Activated CD4-positive, alpha-beta T cell treated with anti-CD3 and anti-CD28 coated beads, Interleukin-2, Interleukin-6, amounts not matched to agents 100 ng/mL and 50 ng/mL, durations not matched to agents 16 hours and 8 hours (primary cell): ENCODE measurements around the gene TMTC2.

Experiments used
- DNase-seq: peaks from one replicate; pipeline ENCODE4 v3.0.0-alpha.2; 2020

TMTC2 gene

GRCh38 chr12:83149987-83150386 lies 463.3 kb downstream of the TMTC2 start:
- no peak for DNase-seq

GRCh38 chr12:83150465-83151189 lies 463.9 kb downstream of the TMTC2 start:
- no peak for DNase-seq

GRCh38 chr12:83153177-83153576 lies 466.5 kb downstream of the TMTC2 start:
- peak; percentile 6 for DNase-seq

- DNase-seq: no peak
These were observed 470.1 kb downstream of the TMTC2 start for GRCh38 chr12:83156815-83157214.

- DNase-seq: no peak
These were observed 470.9 kb downstream of the TMTC2 start for GRCh38 chr12:83157604-83158003.

- no peak for DNase-seq
These were observed 472.0 kb downstream of the TMTC2 start for GRCh38 chr12:83158613-83159207.

- DNase-seq: no peak
These were observed 474.8 kb downstream of the TMTC2 start for GRCh38 chr12:83161456-83161855.

GRCh38 chr12:83168751-83169150 lies 482.0 kb downstream of the TMTC2 start:
- no peak for DNase-seq

GRCh38 chr12:83172441-83172840 lies 485.7 kb downstream of the TMTC2 start:
- DNase-seq: no peak

GRCh38 chr12:83172866-83173649 lies 486.4 kb downstream of the TMTC2 start:
- no peak for DNase-seq

GRCh38 chr12:83179999-83180398 lies 493.3 kb downstream of the TMTC2 start:
- DNase-seq: no peak

GRCh38 chr12:83181074-83181473 lies 494.4 kb downstream of the TMTC2 start:
- no peak for DNase-seq

- no peak for DNase-seq
These were observed 496.4 kb downstream of the TMTC2 start for GRCh38 chr12:83183132-83183531.
